MV-4-11 (cell line): ENCODE measurements around the gene PITPNC1.

Experiments used
- DNase-seq: peaks from one replicate; lab custom pipeline; 2025; lab: John Stamatoyannopoulos, UW

Gene PITPNC1

DNA sequence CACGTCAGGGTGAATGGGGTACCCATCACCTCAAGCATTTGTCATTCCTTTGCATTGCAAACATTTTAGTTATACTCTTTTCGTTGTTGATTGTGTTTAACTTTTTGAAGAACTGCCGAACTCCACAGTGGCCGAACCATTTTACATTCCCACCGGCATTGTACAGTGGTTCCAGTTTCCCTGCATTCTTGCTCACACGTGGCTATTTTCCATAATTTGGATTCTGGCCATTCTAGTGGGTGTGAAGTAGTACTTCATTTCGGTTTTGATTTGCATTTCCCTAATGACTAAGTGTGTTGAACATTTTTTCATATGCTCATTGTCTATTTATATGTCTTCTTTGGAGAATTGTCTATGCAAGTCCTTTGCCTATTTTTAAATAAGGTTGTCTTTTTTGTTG lies 353.6 kb downstream of the PITPNC1 start:
- DNase-seq = no peak

DNA sequence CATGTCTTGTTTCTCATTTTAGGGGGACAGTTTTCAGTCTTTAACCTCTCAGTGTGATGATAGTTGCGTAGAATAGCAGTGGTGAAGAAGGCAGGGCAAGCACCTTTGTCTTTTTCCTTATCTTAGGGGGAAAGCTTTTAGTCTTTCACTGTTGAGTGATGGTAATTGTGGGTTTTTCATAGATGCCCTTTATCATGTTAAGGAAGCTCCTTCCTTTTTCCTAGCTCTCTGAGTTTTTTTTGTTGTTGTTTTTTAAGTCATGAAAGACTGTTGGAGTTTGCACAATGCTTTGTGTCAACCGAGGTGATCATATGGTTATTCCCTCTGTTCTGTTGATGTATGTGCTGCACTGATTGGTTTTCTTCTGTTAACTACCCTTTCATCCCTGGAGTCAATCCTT lies 356.4 kb downstream of the PITPNC1 start:
- no peak for DNase-seq

DNA sequence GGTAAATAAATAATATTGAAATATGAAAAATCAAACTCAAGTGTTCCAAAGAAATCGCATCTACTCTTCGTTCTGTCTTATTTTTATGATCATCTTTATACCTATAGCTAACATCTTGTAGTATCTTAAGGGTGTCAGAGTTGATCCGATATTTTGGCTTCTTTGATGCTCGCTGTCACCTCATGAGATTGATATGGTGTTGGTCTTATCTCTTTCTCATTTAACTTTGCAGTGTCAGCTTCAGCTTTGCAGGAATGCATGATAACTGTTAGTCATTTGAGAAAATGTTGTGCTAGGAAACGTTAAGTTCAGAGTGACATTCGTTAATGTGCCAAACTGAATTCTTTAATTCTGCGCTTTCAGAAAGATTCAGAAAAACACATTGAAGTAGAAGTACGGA lies 360.1 kb downstream of the PITPNC1 start:
- no peak for DNase-seq

DNA sequence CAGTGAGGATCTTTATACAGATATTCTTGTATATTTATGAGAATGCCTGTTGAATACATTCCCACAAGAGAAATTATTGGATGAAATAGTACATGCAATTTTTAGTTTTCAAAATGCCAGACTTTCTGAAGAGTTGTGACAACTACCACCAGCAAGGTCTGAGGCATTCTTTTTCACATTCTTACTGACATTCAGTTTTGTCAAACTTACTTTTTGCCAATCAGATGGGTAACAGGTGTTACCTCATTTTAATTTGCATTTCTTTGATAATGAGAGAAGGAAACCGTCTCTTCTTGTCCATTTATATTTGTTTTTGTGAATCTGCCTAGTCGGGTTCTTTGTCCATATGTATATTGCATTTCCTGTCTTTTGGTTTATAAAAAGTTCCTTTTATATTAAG lies 364.9 kb downstream of the PITPNC1 start:
- DNase-seq = no peak
